GM23248 (cell line): Measurements from ENCODE around the gene ANXA11.

Experiments used
- EZH2 ChIP-seq: fragments of 200-600 bp; sonication (generic); IDR thresholded peaks from 2 replicates; pipeline ENCODE4 v1.6.1; 2018; ENCODE audit warnings: antibody characterized with exemption, mild to moderate bottlenecking; ENCODE audit not compliant: insufficient read depth, poor library complexity, severe bottlenecking
- EZH2phosphoT487 ChIP-seq: fragments of 200-600 bp; sonication (generic); IDR thresholded peaks from 2 replicates; pipeline ENCODE4 v1.6.1; 2018; ENCODE audit warnings: antibody characterized with exemption, moderate library complexity, mild to moderate bottlenecking, low read depth; ENCODE audit not compliant: insufficient read depth

GRCh38 chr10:80110986-80111385 is 94.4 kb downstream of the ANXA11 start:
- TF ChIP-seq EZH2 (no peak), EZH2phosphoT487 (no peak)
